HEK293 (cell line): ENCODE results near the gene CPNE2.

Experiments used
- GLI4 ChIP-seq: fragments of 450-650 bp; formaldehyde crosslinking; IDR thresholded peaks from 2 replicates; pipeline ENCODE4 v1.5.1; 2016; ENCODE audit warnings: missing biosample characterization, missing genetic modification characterization
- ZBTB26 ChIP-seq: fragments of 450-650 bp; formaldehyde crosslinking; optimal IDR thresholded peaks from 2 replicates; pipeline ENCODE3; 2016; ENCODE audit warnings: missing biosample characterization, mild to moderate bottlenecking, missing genetic modification characterization
- ZNF140 ChIP-seq: fragments of 450-650 bp; formaldehyde crosslinking; IDR thresholded peaks from 2 replicates; pipeline ENCODE4 v1.5.1; 2016; ENCODE audit warnings: missing biosample characterization, missing genetic modification characterization
- ZNF677 ChIP-seq: fragments of 450-650 bp; IDR thresholded peaks from 2 replicates; pipeline ENCODE4 v1.5.0; 2018; ENCODE audit warnings: missing biosample characterization, mild to moderate bottlenecking, missing genetic modification characterization, moderate library complexity
- ZSCAN5A ChIP-seq: fragments of 450-650 bp; formaldehyde crosslinking; IDR thresholded peaks from 2 replicates; pipeline ENCODE4 v1.5.1; 2016; ENCODE audit warnings: missing biosample characterization, missing genetic modification characterization

GRCh38 chr16:57113042-57113453 is 20.7 kb downstream of the CPNE2 start:
- no peak for TF ChIP-seq ZNF677 (tag by site-specific recombination)
- TF ChIP-seq ZBTB26 (tag by site-specific recombination) = no peak
- no peak for TF ChIP-seq ZNF140 (tag by site-specific recombination)
- no peak for TF ChIP-seq ZSCAN5A (tag by site-specific recombination)
- TF ChIP-seq GLI4 = no peak
